PFSK-1 (cell line): ENCODE data around the gene ENKD1.

Source experiments
- POLR2AphosphoS5 ChIP-seq: IDR thresholded peaks from 2 replicates; pipeline ENCODE4 v1.6.1; 2012; ENCODE audit warnings: low read depth, mild to moderate bottlenecking, control low read depth, low read length, moderate library complexity
- REST ChIP-seq, 2 experiments: IDR thresholded peaks; 2 replicates each; pipeline versions ENCODE4 v1.6.1 to v1.8.0; 2011 to 2012; ENCODE audit warnings: low read depth in 2 of 2, low read length in 2 of 2, control low read depth in 1 of 2, inconsistent platforms in 1 of 2, mild to moderate bottlenecking in 1 of 2, moderate library complexity in 1 of 2; ENCODE audit not compliant: insufficient read depth in 1 of 2
- SIN3A ChIP-seq: IDR thresholded peaks from 2 replicates; pipeline ENCODE4 v1.6.1; 2012; ENCODE audit warnings: mild to moderate bottlenecking, low read length, moderate library complexity, borderline replicate concordance; ENCODE audit not compliant: insufficient read depth
- TAF1 ChIP-seq: IDR thresholded peaks from 2 replicates; pipeline ENCODE4 v1.6.1; 2012; ENCODE audit warnings: low read length, control low read depth, borderline replicate concordance; ENCODE audit not compliant: insufficient read depth

DNA sequence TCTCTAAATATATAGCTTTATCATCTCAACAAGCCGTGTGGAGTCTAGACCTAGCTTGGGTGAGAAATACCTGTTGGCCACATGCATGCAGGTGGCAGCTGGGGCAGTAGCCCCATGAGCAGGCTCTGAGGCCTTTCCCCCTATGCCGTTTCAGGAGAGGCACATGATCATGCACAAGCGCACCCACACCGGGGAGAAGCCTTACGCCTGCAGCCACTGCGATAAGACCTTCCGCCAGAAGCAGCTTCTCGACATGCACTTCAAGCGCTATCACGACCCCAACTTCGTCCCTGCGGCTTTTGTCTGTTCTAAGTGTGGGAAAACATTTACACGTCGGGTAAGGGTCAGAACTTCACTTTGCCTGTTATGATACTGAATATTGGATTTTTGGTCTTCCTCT, 38.3 kb downstream of the ENKD1 start:
- no peak for TF ChIP-seq POLR2AphosphoS5
- no peak for TF ChIP-seq TAF1
- TF ChIP-seq REST (IDR thresholded peaks at IDR 0.05; ENCODE audit: insufficient read depth in 1 of 2, low read depth in 2 of 2, low read length in 2 of 2), result no peak
- no peak for TF ChIP-seq SIN3A
